Measurements from ENCODE around the gene IL33. TPM values are rescaled to one million over a fixed set of nuclear protein-coding genes. Genes with fewer than 3 reads are reported as not detected.

The IL33 gene
- total RNA-seq, 2 donors from 2014 or later: 4.0 to 6.2 TPM

GRCh38 chr9:6219040-6219439 is 3.4 kb downstream of the IL33 start:
- Histone ChIP-seq H3K4me3 (no peak overlapping the region), H3K4me1 (peaks cover 3% of the 10 kb centered on the region), H3K9me3 (no peaks in the 10 kb centered on the region), H3K36me3 (replicated peaks in 1 of 2; ENCODE audit: insufficient read depth in 1 of 2, low read depth in 2 of 2) (no peaks in the 10 kb centered on the region), H3K27me3 (no peaks in the 10 kb centered on the region), H3K27ac (no peak overlapping the region)
- DNase-seq (no peak), ATAC-seq (no peak)
- TF ChIP-seq CTCF (IDR thresholded peaks at IDR 0.05) (no peak), POLR2A (IDR thresholded peaks at IDR 0.05) (no peak)
- intact Hi-C loops (cut with DNase I): no loop called here
- WGBS, 2 donors: 89% methylated on average over 4 of the region's 4 CpGs

GRCh38 chr9:6219981-6220380 is 4.4 kb downstream of the IL33 start:
- TF ChIP-seq CTCF (IDR thresholded peaks at IDR 0.05): no peak
- TF ChIP-seq POLR2A (IDR thresholded peaks at IDR 0.05): no peak
- WGBS, 2 donors: 85 to 91% methylated on average over 2 of the region's 2 CpGs
- H3K4me3 ChIP-seq: no peak overlapping the region
- intact Hi-C loops (cut with DNase I): no loop called here
- peaks cover 11% of the 10 kb centered on the region for H3K4me1 ChIP-seq
- DNase-seq (no peak), ATAC-seq (no peak)
- no peaks in the 10 kb centered on the region for H3K27me3 ChIP-seq
- no peaks in the 10 kb centered on the region for H3K36me3 ChIP-seq (replicated peaks in 1 of 2; ENCODE audit: insufficient read depth in 1 of 2, low read depth in 2 of 2)
- H3K27ac ChIP-seq: no peak overlapping the region
- no peaks in the 10 kb centered on the region for H3K9me3 ChIP-seq

GRCh38 chr9:6224393-6225154 is 9.0 kb downstream of the IL33 start:
- no peaks in the 10 kb centered on the region for H3K36me3 ChIP-seq (replicated peaks in 1 of 2; ENCODE audit: insufficient read depth in 1 of 2, low read depth in 2 of 2)
- no peak for ATAC-seq
- peaks cover 48% of the 10 kb centered on the region for H3K4me1 ChIP-seq
- no peak for DNase-seq
- H3K4me3 ChIP-seq: no peak overlapping the region
- H3K27me3 ChIP-seq: no peaks in the 10 kb centered on the region
- H3K9me3 ChIP-seq: no peaks in the 10 kb centered on the region
- no peak for TF ChIP-seq CTCF (IDR thresholded peaks at IDR 0.05)
- no peak for TF ChIP-seq POLR2A (IDR thresholded peaks at IDR 0.05)
- intact Hi-C loops (cut with DNase I): no loop called here
- H3K27ac ChIP-seq: no peak overlapping the region
- 89 to 94% methylated on average over 1 of the region's 1 CpG for WGBS, 2 donors

- Histone ChIP-seq H3K27me3 (no peaks in the 10 kb centered on the region), H3K27ac (peak overlapping the region in 1 of 4 donors; percentile 33), H3K36me3 (replicated peaks in 1 of 2; ENCODE audit: insufficient read depth in 1 of 2, low read depth in 2 of 2) (no peaks in the 10 kb centered on the region), H3K9me3 (no peaks in the 10 kb centered on the region), H3K4me1 (peaks cover 56% of the 10 kb centered on the region), H3K4me3 (no peak overlapping the region)
- ATAC-seq (peak; percentile 28), DNase-seq (peak; percentile 30 to 60 (median 46))
- 8 to 10% methylated on average over 1 of the region's 1 CpG for WGBS, 2 donors
- no peak for TF ChIP-seq POLR2A (IDR thresholded peaks at IDR 0.05)
- no peak for TF ChIP-seq CTCF (IDR thresholded peaks at IDR 0.05)
- intact Hi-C loops (cut with DNase I): no loop called here
These were observed 11.1 kb downstream of the IL33 start for GRCh38 chr9:6226696-6227095.

- H3K4me3 ChIP-seq: no peak overlapping the region
- H3K9me3 ChIP-seq: no peaks in the 10 kb centered on the region
- ATAC-seq (no peak), DNase-seq (no peak)
- H3K36me3 ChIP-seq (replicated peaks in 1 of 2; ENCODE audit: insufficient read depth in 1 of 2, low read depth in 2 of 2): no peaks in the 10 kb centered on the region
- TF ChIP-seq CTCF (IDR thresholded peaks at IDR 0.05) (no peak), POLR2A (IDR thresholded peaks at IDR 0.05) (no peak)
- intact Hi-C loops (cut with DNase I): no loop called here
- H3K27me3 ChIP-seq: no peaks in the 10 kb centered on the region
- WGBS, 2 donors: 75 to 90% methylated on average over 2 of the region's 2 CpGs
- H3K4me1 ChIP-seq: peaks cover 51% of the 10 kb centered on the region
- H3K27ac ChIP-seq: peak overlapping the region in 2 of 4 donors; percentile 42 to 60
These were observed 13.6 kb downstream of the IL33 start for GRCh38 chr9:6229186-6229585.

Data from body of pancreas (tissue), 4 donors.